ENCODE results near the gene SULT4A1. TPM values are rescaled to one million over a fixed set of nuclear protein-coding genes. Genes with fewer than 3 reads are reported as not detected.

Gene SULT4A1
- total RNA-seq, 2 experiments from 2014 or later = not detected

GRCh38 chr22:43889201-43889859 is 27.0 kb upstream of the SULT4A1 start:
- CTCF ChIA-PET = no interaction called here
- POLR2A ChIA-PET = no interaction called here

- POLR2A ChIA-PET = no interaction called here
- CTCF ChIA-PET = no interaction called here
Measured at GRCh38 chr22:43888740-43889139, 26.4 kb upstream of the SULT4A1 start.

GRCh38 chr22:43887391-43887790 is 25.1 kb upstream of the SULT4A1 start:
- CTCF ChIA-PET = no interaction called here
- POLR2A ChIA-PET = no interaction called here

GRCh38 chr22:43886231-43886630 is 23.9 kb upstream of the SULT4A1 start:
- CTCF ChIA-PET = interaction anchor here (0.9 kb wide), 1 partner anchor 60 kb away, joined by 4 read pairs; no protein-coding TSS in a partner anchor
- POLR2A ChIA-PET = no interaction called here

GRCh38 chr22:43885786-43886185 is 23.5 kb upstream of the SULT4A1 start:
- CTCF ChIA-PET = no interaction called here
- POLR2A ChIA-PET = no interaction called here

GRCh38 chr22:43885319-43885671 is 23.0 kb upstream of the SULT4A1 start:
- POLR2A ChIA-PET = no interaction called here

GRCh38 chr22:43884600-43885318 is 22.4 kb upstream of the SULT4A1 start:
- ChIA-PET POLR2A (no interaction called here), CTCF (interaction anchor here (0.7 to 1.4 kb wide), 4 partner anchors 8 to 507 kb away, joined by 3 to 5 read pairs (median 4); no protein-coding TSS in a partner anchor)

More at GRCh38 chr22:43885319-43885671, 23.0 kb upstream of the SULT4A1 start:
- CTCF ChIA-PET = interaction anchor here (1.1 to 1.4 kb wide), 2 partner anchors 9 to 60 kb away, joined by 5 read pairs; no protein-coding TSS in a partner anchor

GRCh38 chr22:43883719-43884415 is 21.6 kb upstream of the SULT4A1 start:
- CTCF ChIA-PET = interaction anchor here (0.6 to 1.6 kb wide), 5 partner anchors 13 to 533 kb away, joined by 3 to 13 read pairs (median 4); no protein-coding TSS in a partner anchor
- POLR2A ChIA-PET = no interaction called here

- CTCF ChIA-PET = interaction anchor here (0.6 to 1.6 kb wide), 5 partner anchors 14 to 534 kb away, joined by 3 to 13 read pairs (median 3); no protein-coding TSS in a partner anchor
- POLR2A ChIA-PET = no interaction called here
Measured at GRCh38 chr22:43883012-43883661, 20.8 kb upstream of the SULT4A1 start.

- CTCF ChIA-PET = interaction anchor here (0.9 to 1.6 kb wide), 4 partner anchors 15 to 501 kb away, joined by 3 to 13 read pairs (median 4); no protein-coding TSS in a partner anchor
- POLR2A ChIA-PET = no interaction called here
Measured at GRCh38 chr22:43882122-43882767, 19.9 kb upstream of the SULT4A1 start.

- POLR2A ChIA-PET = no interaction called here
- CTCF ChIA-PET = no interaction called here
Measured at GRCh38 chr22:43881091-43882061, 19.1 kb upstream of the SULT4A1 start.

GRCh38 chr22:43880541-43880991 is 18.3 kb upstream of the SULT4A1 start:
- ChIA-PET CTCF (no interaction called here), POLR2A (no interaction called here)

GRCh38 chr22:43879901-43880540 is 17.7 kb upstream of the SULT4A1 start:
- ChIA-PET CTCF (no interaction called here), POLR2A (no interaction called here)

- CTCF ChIA-PET = no interaction called here
- POLR2A ChIA-PET = no interaction called here
Measured at GRCh38 chr22:43878831-43879550, 16.7 kb upstream of the SULT4A1 start.

GRCh38 chr22:43878079-43878795 is 15.9 kb upstream of the SULT4A1 start:
- ChIA-PET POLR2A (no interaction called here), CTCF (no interaction called here)

GRCh38 chr22:43876866-43877509 is 14.7 kb upstream of the SULT4A1 start:
- ChIA-PET CTCF (interaction anchor here (0.9 to 1.3 kb wide), 2 partner anchors 8 to 69 kb away, joined by 3 to 5 read pairs; no protein-coding TSS in a partner anchor), POLR2A (no interaction called here)

All from activated CD8-positive, alpha-beta memory T cell treated with anti-CD3 and anti-CD28 coated beads for 36 hours (primary cell).